Vagina (tissue), 2 donors: ENCODE results near the gene COL23A1. TPM values are rescaled to one million over a fixed set of nuclear protein-coding genes. Genes with fewer than 3 reads are reported as not detected.

Experiments
- DNase-seq, 2 donors: peaks; one replicate each; pipeline ENCODE4 v3.0.0-alpha.2; 2017; ENCODE audit errors: extremely low spot score in 2 of 2
- H3K27ac ChIP-seq: fragments of 200-600 bp; sonication (generic); one replicate; pipeline ENCODE4 v1.5.1; 2019
- H3K27me3 ChIP-seq: fragments of 200-600 bp; sonication (generic); one replicate; pipeline ENCODE4 v1.5.1; 2019
- H3K36me3 ChIP-seq, 2 donors: fragments of 200-600 bp; sonication (generic); one replicate each; pipeline ENCODE4 v1.5.1; 2017 to 2019
- H3K4me1 ChIP-seq: fragments of 200-600 bp; sonication (generic); one replicate; pipeline ENCODE4 v1.5.1; 2019
- H3K4me3 ChIP-seq, 2 donors: fragments of 200-600 bp; sonication (generic); 1 replicate in 1 of 2; 2 replicates in 1 of 2; pipeline ENCODE4 v1.5.1; 2016 to 2019
- H3K9me3 ChIP-seq: fragments of 200-600 bp; sonication (generic); one replicate; pipeline ENCODE4 v1.5.1; 2019
- CTCF ChIP-seq, 3 experiments: fragments of 450-650 bp in 2 of 3; fragments of 200-600 bp in 1 of 3; sonication (generic) in 1 of 3; IDR thresholded peaks; one replicate each; pipeline ENCODE4 v1.5.1; 2017 to 2019; ENCODE audit warnings: antibody characterized with exemption in 3 of 3, mild to moderate bottlenecking in 2 of 3, moderate library complexity in 2 of 3
- POLR2A ChIP-seq, 2 donors: fragments of 450-650 bp; IDR thresholded peaks; one replicate each; pipeline ENCODE4 v1.6.1; 2017; ENCODE audit warnings: antibody characterized with exemption in 2 of 2, mild to moderate bottlenecking in 2 of 2, moderate library complexity in 2 of 2
- POLR2AphosphoS5 ChIP-seq, 2 donors: sonication (generic); formaldehyde crosslinking; IDR thresholded peaks; one replicate each; pipeline ENCODE4 v1.9.0; 2017; ENCODE audit warnings: antibody characterized with exemption in 2 of 2, mild to moderate bottlenecking in 2 of 2, low read depth in 1 of 2; ENCODE audit not compliant: insufficient read depth in 1 of 2
- intact Hi-C: fragments of 100-400 bp; cut with DNase I; formaldehyde crosslinking; loops from one replicate; pipeline ENCODE4 v1.15.1; 2023
- total RNA-seq: library from RNA; depleted of rRNA; stranded (reverse); fragments of >200 nt; gene quantifications from one replicate; pipeline ENCODE4 v1.2.3, GENCODE V29; 2016

Gene COL23A1
- total RNA-seq, 1 donor from 2014 or later: 3.7 TPM

GRCh38 chr5:178622679-178623247 is 32.6 kb upstream of the COL23A1 start:
- peaks cover 0 to 53% of the 10 kb centered on the region in 2 donors for H3K36me3 ChIP-seq

DNA sequence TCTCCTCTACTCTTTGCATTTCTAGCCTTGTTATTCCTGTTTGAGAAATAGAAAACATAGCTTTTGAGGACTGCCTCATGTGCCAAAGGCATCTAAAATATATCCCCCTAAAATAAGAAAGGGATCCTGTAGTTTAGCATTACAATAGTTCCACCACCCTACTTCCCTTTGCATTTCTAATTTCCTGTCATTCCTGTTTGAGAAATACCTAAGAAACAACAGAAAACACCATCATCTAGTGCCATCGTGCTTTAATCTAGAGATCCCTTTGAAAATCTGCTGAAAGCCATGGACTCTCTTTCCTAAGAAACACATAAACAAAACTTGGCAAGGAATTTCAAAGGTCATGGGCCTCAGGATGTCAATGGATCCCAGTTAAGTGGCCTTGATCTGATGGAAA is 29.2 kb upstream of the COL23A1 start:
- Histone ChIP-seq H3K9me3 (no peaks in the 10 kb centered on the region), H3K27me3 (no peaks in the 10 kb centered on the region), H3K36me3 (peaks cover 0 to 81% of the 10 kb centered on the region in 2 donors), H3K27ac (no peak overlapping the region), H3K4me3 (no peak overlapping the region), H3K4me1 (peaks cover 49% of the 10 kb centered on the region)
- DNase-seq: no peak
- TF ChIP-seq POLR2AphosphoS5 (IDR thresholded peaks at IDR 0.05; ENCODE audit: insufficient read depth in 1 of 2, low read depth in 1 of 2): no peak
- TF ChIP-seq CTCF (IDR thresholded peaks at IDR 0.05): no peak
- no peak for TF ChIP-seq POLR2A (IDR thresholded peaks at IDR 0.05)
- intact Hi-C loops: no loop called here

More at GRCh38 chr5:178622679-178623247, 32.6 kb upstream of the COL23A1 start:
- H3K27me3 ChIP-seq: no peaks in the 10 kb centered on the region
- TF ChIP-seq POLR2A (IDR thresholded peaks at IDR 0.05): no peak
- TF ChIP-seq POLR2AphosphoS5 (IDR thresholded peaks at IDR 0.05; ENCODE audit: insufficient read depth in 1 of 2, low read depth in 1 of 2): no peak
- no peak for TF ChIP-seq CTCF (IDR thresholded peaks at IDR 0.05)
- intact Hi-C loops: no loop called here
- no peak overlapping the region for H3K27ac ChIP-seq
- no peak for DNase-seq
- no peak overlapping the region for H3K4me3 ChIP-seq
- no peaks in the 10 kb centered on the region for H3K9me3 ChIP-seq
- peaks cover 60% of the 10 kb centered on the region for H3K4me1 ChIP-seq

GRCh38 chr5:178612299-178612698 is 22.1 kb upstream of the COL23A1 start:
- H3K4me3 ChIP-seq: no peak overlapping the region
- H3K27me3 ChIP-seq: no peaks in the 10 kb centered on the region
- H3K4me1 ChIP-seq: no peaks in the 10 kb centered on the region
- H3K36me3 ChIP-seq: peaks cover 6 to 86% of the 10 kb centered on the region in 2 donors
- intact Hi-C loops: no loop called here
- H3K9me3 ChIP-seq: no peaks in the 10 kb centered on the region
- no peak overlapping the region for H3K27ac ChIP-seq
- DNase-seq: no peak
- no peak for TF ChIP-seq POLR2AphosphoS5 (IDR thresholded peaks at IDR 0.05; ENCODE audit: insufficient read depth in 1 of 2, low read depth in 1 of 2)
- TF ChIP-seq CTCF (IDR thresholded peaks at IDR 0.05): no peak
- TF ChIP-seq POLR2A (IDR thresholded peaks at IDR 0.05): no peak

DNA sequence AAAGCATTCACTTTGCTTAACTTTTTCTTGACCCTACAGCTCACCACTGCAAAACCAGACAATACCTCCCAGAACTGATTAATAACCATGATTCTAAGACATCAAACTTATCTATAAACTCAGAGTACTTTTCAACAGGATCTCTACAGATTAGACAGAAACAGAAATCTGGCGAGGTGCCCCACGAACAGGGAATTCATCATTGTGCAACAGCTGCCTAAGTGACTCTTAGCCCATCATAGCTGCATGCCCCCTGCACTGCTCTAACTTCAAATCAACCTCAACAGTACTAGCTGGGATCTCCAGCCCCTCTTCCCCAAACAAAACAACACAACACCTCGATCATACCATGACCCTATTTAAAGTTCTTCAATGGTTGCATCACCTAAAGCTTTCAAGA is 16.1 kb upstream of the COL23A1 start:
- no peak overlapping the region for H3K4me3 ChIP-seq
- peaks cover 11 to 85% of the 10 kb centered on the region in 2 donors for H3K36me3 ChIP-seq
- H3K9me3 ChIP-seq: no peaks in the 10 kb centered on the region
- intact Hi-C loops: no loop called here
- no peaks in the 10 kb centered on the region for H3K4me1 ChIP-seq
- DNase-seq: no peak
- no peak overlapping the region for H3K27ac ChIP-seq
- no peak for TF ChIP-seq POLR2AphosphoS5 (IDR thresholded peaks at IDR 0.05; ENCODE audit: insufficient read depth in 1 of 2, low read depth in 1 of 2)
- TF ChIP-seq POLR2A (IDR thresholded peaks at IDR 0.05): no peak
- TF ChIP-seq CTCF (IDR thresholded peaks at IDR 0.05): no peak
- no peaks in the 10 kb centered on the region for H3K27me3 ChIP-seq

DNA sequence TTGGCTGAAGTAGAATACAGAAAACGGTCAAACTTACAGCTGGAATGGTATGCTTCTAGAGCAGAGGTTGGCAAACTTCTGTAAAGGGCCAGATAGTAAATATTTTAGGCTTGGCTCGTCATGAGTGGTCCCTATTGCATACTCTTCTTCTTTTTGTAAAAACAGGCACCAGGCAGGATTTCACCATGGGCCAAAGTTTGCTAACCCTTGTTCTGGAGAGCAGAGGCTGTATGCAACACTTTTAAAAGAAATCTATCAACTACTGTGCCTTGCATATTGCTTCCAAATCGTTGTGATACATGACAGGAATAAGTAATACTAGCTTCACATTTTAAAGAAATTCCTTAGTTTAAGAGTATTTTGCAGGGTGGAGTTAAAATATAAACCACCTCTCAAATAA is 15.6 kb upstream of the COL23A1 start:
- Histone ChIP-seq H3K4me1 (no peaks in the 10 kb centered on the region), H3K4me3 (no peak overlapping the region), H3K36me3 (peaks cover 11 to 83% of the 10 kb centered on the region in 2 donors), H3K27me3 (no peaks in the 10 kb centered on the region), H3K9me3 (no peaks in the 10 kb centered on the region), H3K27ac (no peak overlapping the region)
- TF ChIP-seq CTCF (IDR thresholded peaks at IDR 0.05) (no peak), POLR2A (IDR thresholded peaks at IDR 0.05) (no peak), POLR2AphosphoS5 (IDR thresholded peaks at IDR 0.05; ENCODE audit: insufficient read depth in 1 of 2, low read depth in 1 of 2) (no peak)
- DNase-seq: no peak
- intact Hi-C loops: no loop called here
